DND-41 (cell line): Measurements from ENCODE around the gene TCEANC2.

Source experiments
- CTCF ChIP-seq: IDR thresholded peaks from 2 replicates; pipeline ENCODE4 v1.5.1; 2012; ENCODE audit warnings: borderline replicate concordance, low read length, moderate library complexity, mild to moderate bottlenecking; ENCODE audit not compliant: poor library complexity, severe bottlenecking; ENCODE audit errors: extremely low read depth
- EZH2 ChIP-seq: IDR thresholded peaks from 3 replicates; pipeline ENCODE4 v1.6.1; 2012; ENCODE audit warnings: borderline replicate concordance, low read depth, mild to moderate bottlenecking, moderate library complexity, low read length, inconsistent platforms; ENCODE audit not compliant: severe bottlenecking

GRCh38 chr1:54081306-54082270 is 28.2 kb downstream of the TCEANC2 start:
- peak; percentile 82 for TF ChIP-seq CTCF
- TF ChIP-seq EZH2: no peak
